ENCODE measurements around the gene C4A.
"Not testable (repeated sequence)": the region's sequence is repeated elsewhere in the genome, so short reads cannot be mapped to it uniquely, and the experiment has no call there.

Gene C4A

GRCh38 chr6:31981744-31982143 is at the start of gene C4A:
TSS of gene C4A (plus strand) at chr6:31982057. CDS start at chr6:31982108, 51 bp downstream.
- in situ Hi-C loops (cut with MboI; ENCODE audit: low sequenced_read_pairs), result not testable (repeated sequence)

- in situ Hi-C loops (cut with MboI; ENCODE audit: low sequenced_read_pairs), result not testable (repeated sequence)
These were observed 49.7 kb upstream of the C4A start for GRCh38 chr6:31932137-31932536.

- in situ Hi-C loops (cut with MboI; ENCODE audit: low sequenced_read_pairs), result no loop called here
These were observed 48.3 kb upstream of the C4A start for GRCh38 chr6:31933537-31933936.

GRCh38 chr6:31935021-31935420 is 46.8 kb upstream of the C4A start:
- in situ Hi-C loops (cut with MboI; ENCODE audit: low sequenced_read_pairs), result no loop called here

- in situ Hi-C loops (cut with MboI; ENCODE audit: low sequenced_read_pairs), result no loop called here
These were observed 46.0 kb upstream of the C4A start for GRCh38 chr6:31935823-31936222.

- in situ Hi-C loops (cut with MboI; ENCODE audit: low sequenced_read_pairs), result no loop called here
These were observed 41.6 kb upstream of the C4A start for GRCh38 chr6:31940256-31940664.

GRCh38 chr6:31943742-31944141 is 38.1 kb upstream of the C4A start:
- in situ Hi-C loops (cut with MboI; ENCODE audit: low sequenced_read_pairs), result no loop called here

- in situ Hi-C loops (cut with MboI; ENCODE audit: low sequenced_read_pairs), result no loop called here
These were observed 36.7 kb upstream of the C4A start for GRCh38 chr6:31945154-31945506.

- in situ Hi-C loops (cut with MboI; ENCODE audit: low sequenced_read_pairs), result no loop called here
These were observed 36.1 kb upstream of the C4A start, which contains the start of gene CFB for GRCh38 chr6:31945507-31946369. TSS of gene CFB (plus strand) at chr6:31946095. CDS start at chr6:31946222, 127 bp downstream.

- in situ Hi-C loops (cut with MboI; ENCODE audit: low sequenced_read_pairs), result no loop called here
These were observed 35.4 kb upstream of the C4A start for GRCh38 chr6:31946370-31946885.

- in situ Hi-C loops (cut with MboI; ENCODE audit: low sequenced_read_pairs), result no loop called here
These were observed 34.7 kb upstream of the C4A start for GRCh38 chr6:31947070-31947675.

GRCh38 chr6:31947864-31948263 is 34.0 kb upstream of the C4A start:
- in situ Hi-C loops (cut with MboI; ENCODE audit: low sequenced_read_pairs), result no loop called here

- in situ Hi-C loops (cut with MboI; ENCODE audit: low sequenced_read_pairs), result no loop called here
These were observed 33.6 kb upstream of the C4A start for GRCh38 chr6:31948306-31948705.

- in situ Hi-C loops (cut with MboI; ENCODE audit: low sequenced_read_pairs), result no loop called here
These were observed 33.0 kb upstream of the C4A start for GRCh38 chr6:31948753-31949413.

- in situ Hi-C loops (cut with MboI; ENCODE audit: low sequenced_read_pairs), result no loop called here
These were observed 31.8 kb upstream of the C4A start for GRCh38 chr6:31949926-31950548.

GRCh38 chr6:31952140-31952805 is 29.6 kb upstream of the C4A start:
- in situ Hi-C loops (cut with MboI; ENCODE audit: low sequenced_read_pairs), result no loop called here

GRCh38 chr6:31952890-31953289 is 29.0 kb upstream of the C4A start:
- in situ Hi-C loops (cut with MboI; ENCODE audit: low sequenced_read_pairs), result no loop called here

- in situ Hi-C loops (cut with MboI; ENCODE audit: low sequenced_read_pairs), result no loop called here
These were observed 27.3 kb upstream of the C4A start for GRCh38 chr6:31954511-31954910.

GRCh38 chr6:31956796-31957195 is 25.1 kb upstream of the C4A start:
- in situ Hi-C loops (cut with MboI; ENCODE audit: low sequenced_read_pairs), result no loop called here

- in situ Hi-C loops (cut with MboI; ENCODE audit: low sequenced_read_pairs), result no loop called here
These were observed 23.5 kb upstream of the C4A start for GRCh38 chr6:31958412-31958740.

Data from hTERT RPE-1 (cell line).